HG03064 (cell line): ENCODE data around the gene TLE2.
A peak's percentile ranks its signal among the peaks of the same experiment; 100 is the strongest.
"Not testable (repeated sequence)": the region's sequence is repeated elsewhere in the genome, so short reads cannot be mapped to it uniquely, and the experiment has no call there.

Experiments used
- ATAC-seq: cut with Tn5 transposase; IDR thresholded peaks from one replicate; pipeline ENCODE4 v1.9.1; 2021; ENCODE audit warnings: low read depth; ENCODE audit not compliant: unreplicated experiment

Gene TLE2

DNA sequence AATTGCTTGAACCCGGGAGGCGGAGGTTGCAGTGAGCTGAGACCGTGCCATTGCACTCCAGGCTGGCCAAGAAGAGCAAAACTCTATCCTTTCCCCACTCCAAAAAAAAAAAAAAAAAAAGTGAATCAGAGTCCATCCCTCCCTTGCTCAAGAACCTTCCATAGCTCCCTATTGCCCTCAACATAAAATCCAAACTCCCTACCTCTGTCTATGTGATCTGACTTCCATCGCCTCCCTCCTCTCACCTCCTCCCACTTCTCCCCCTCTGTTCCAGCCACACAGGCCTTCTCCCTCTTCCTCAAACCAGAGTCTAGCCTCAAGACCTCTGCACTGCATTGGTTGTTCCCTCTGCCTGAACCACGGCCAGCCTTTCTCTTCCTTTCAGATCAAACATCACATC, 10.0 kb upstream of the TLE2 start:
- no peak for ATAC-seq

DNA sequence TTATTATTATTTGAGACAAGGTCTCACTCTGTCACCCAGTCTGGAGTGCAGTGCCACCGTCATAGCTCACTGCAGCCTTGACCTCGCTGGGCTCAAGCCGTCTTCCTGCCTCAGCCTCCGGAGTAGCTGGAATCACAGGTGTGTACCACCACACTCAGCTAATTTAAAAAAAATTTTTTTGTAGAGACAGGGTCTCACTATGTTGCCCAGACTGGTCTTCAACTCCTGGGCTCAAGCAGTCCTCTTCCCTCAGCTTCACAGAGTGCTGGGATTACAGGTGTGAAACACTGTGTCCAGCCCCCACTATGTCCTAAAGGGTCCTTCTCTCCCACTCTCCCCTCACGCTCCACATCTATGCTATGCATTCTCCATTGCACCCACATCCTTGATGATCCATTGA, 9.1 kb upstream of the TLE2 start:
- no peak for ATAC-seq

DNA sequence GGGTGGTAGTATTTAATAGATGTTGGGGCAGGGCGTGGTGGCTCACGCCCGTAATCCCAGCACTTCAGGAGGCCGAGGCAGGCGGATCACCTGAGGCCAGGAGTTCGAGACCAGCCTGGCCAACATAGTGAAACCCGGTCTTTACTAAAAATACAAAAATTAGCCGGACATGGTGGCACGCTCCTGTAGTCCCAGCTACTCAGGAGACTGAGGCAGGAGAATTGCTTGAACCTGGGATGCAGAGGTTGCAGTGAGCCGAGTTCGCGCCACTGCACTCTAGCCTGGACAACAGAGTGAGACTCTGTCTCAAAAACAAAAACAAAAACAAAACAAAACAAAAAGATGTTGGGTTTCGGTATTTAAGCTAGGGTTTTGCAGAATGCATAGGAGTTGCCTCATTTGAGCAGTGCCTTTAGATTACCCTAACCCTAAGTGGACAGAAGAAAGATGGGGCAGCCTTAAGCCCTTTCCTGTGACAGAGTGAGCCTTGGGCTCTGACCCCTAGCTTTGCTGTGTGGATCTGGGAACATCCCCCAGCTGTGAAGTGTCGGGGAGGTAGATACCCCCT, 8.0 kb upstream of the TLE2 start:
- ATAC-seq, result not testable (repeated sequence)

DNA sequence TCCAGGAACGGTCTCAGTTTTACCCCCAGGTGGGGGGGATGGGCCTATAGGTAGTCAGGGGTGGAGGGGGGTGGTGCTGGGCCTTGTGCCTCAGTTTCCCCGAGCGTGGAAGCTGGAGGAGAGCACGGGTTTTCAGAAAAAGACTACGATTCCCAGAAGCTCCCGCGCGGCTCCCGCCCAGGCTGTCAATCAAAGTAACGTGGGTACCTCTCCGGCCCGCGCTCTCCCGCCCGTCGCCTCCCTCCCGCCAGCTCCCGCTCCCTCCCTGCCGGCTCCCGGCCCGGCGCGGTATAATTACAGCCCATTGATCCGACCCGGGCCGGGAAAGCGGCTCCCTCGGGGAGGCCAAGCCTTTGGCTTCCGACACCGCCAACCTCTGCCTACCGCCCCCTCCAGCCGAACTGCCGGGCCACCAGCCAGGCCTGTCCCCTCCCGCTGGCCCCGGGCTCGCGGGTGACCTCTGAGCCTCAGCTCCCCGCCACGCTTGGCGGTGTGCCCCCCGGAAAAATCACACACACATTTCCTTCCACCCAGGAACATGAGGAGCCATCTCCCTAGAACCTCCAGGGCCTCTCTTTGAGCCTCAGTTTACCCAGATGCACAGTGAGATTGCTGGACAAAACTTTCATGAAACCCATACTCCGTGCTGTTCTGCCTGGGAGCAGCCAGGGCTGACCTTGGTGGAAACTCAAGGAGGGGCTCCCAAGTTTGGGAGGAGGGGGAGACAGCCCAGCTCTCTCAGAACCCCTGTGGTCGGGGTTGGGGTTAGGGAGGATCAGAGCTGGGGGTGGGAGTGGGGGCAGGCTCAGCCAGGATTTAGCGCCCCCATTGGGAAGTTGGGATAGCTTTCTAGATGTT, 7.3 kb upstream of the TLE2 start:
- ATAC-seq, result peak; percentile 46

DNA sequence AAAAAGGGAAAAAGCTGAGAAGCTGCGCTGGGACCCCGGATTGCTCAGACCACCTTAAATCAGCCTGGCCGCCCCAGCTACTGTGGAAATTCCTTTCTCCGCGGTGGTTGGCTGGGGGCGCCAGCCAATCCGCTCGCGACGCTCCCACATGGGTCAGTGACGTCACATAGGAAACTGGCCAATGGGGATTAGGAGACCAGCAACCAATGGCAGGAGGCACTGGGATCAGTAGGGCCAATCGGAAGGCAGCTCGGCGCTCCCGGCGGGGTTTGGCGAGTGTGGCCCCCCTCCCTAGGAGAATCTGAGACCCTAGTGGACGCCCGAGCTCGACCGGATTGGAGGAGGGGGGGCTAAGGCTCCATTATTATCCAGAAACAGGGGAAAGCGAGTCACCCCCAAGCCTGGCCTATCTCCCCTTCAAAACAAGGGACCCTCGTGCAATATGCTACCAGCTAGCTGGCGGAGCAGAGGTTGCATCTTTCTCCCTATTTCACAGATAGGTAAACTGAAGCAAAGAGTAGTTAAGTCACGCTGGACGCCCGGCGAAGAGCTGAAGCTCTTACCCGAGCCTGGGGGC, 6.5 kb upstream of the TLE2 start:
- peak; percentile 67 for ATAC-seq

DNA sequence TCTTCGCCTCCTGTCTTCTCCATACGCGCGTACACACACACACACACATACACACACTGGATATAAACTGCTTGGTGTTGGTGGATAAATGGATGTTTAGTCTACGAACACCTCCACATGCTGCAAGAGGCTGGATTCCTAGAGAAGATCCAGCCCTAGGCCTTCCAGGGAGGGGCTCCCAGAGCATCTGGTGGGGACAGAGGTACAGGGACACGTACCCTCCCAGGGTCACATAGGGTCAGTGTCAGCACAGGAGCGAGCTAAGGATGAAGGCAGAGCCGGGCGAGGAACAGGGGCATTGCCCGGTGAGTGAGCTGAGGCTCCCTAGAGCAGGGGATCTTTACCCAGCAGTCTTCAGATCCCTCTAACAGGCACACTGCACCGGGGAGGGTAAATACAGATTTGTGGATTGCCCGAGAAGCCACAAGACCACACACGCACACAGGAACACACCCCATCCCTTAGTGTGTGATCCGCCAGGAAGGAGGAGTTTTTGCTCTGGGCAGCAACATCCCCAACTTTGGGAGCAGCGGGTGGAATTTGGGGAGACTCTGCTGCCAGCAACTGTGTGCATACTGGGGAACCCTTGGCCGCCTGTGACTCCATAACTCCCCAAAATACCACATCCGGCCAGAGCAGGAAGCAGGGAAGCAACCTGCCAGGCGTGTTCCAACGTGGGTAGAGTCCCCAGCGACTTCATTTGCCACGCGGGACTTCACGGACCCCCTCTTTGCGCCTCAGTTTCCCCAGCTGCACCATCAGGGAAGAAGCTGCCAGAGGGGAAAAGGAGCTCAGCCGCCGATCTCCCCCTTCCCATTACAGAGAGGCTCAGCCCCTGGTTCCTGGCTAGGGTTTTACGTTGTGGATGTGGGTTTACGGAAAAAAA, 5.8 kb upstream of the TLE2 start:
- ATAC-seq, result peak; percentile 8

DNA sequence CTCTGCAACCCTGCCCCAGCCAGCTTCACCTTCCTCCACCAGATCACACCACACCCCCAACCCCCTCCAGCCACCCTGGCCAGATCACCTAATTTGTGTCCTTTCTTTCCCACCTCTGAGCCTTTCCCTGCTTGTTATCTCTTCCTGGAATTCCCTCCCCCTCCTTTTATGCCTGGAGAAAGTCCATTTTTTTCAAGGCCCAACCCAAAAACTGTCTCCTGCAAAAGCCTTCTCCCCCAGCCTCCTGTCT, 5.3 kb upstream of the TLE2 start:
- no peak for ATAC-seq

DNA sequence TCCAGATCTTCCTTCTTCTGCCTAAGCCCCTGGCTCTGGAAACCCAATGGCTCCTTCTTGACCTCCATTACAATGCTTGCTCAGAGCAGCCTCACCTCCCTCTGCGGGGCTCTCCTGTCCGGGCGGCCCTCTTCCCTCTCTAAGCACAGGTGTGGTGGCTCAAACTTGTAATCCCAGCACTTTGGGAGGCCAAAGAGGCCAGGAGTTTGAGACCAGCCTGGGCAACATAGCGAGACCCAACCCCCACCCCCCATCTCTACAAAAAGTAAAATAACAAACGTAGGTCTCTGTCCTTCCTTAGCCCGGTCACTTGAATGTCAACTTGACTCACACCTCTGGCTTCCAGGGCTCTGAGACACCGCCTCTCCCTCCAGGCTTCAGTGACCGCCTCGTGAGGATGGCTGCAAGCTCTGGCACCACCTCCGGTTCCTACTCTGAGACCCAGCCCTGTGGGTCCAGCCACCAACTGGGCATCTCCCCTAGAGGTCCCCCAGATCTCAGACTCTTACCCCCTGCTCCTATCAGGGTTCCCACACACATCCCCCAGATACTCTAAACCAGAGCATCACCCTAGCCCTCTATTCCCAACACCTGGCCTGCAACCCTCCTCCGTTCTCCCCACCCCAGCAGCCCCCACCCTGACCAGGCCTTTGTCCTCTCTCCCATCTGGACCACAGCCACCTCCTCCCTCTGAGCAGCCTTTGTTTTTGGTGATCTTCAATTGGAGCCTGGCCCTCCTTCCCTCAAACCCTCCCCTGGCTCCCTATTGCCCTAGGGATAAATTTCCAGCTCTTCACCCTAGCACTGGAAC, 4.7 kb upstream of the TLE2 start:
- no peak for ATAC-seq

DNA sequence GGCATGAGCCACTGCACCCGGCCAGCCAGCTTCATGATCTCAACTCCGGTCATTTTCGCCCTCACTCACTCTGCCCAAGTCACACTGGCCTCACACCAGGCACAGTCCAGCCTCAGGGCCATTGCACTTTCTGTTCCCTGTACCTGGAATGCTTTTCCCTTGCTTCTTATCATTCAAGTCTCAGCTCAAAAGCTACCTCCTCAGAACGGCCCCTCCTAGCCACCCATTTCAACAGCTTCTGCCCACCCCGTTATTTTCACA, 2.5 kb upstream of the TLE2 start:
- no peak for ATAC-seq

DNA sequence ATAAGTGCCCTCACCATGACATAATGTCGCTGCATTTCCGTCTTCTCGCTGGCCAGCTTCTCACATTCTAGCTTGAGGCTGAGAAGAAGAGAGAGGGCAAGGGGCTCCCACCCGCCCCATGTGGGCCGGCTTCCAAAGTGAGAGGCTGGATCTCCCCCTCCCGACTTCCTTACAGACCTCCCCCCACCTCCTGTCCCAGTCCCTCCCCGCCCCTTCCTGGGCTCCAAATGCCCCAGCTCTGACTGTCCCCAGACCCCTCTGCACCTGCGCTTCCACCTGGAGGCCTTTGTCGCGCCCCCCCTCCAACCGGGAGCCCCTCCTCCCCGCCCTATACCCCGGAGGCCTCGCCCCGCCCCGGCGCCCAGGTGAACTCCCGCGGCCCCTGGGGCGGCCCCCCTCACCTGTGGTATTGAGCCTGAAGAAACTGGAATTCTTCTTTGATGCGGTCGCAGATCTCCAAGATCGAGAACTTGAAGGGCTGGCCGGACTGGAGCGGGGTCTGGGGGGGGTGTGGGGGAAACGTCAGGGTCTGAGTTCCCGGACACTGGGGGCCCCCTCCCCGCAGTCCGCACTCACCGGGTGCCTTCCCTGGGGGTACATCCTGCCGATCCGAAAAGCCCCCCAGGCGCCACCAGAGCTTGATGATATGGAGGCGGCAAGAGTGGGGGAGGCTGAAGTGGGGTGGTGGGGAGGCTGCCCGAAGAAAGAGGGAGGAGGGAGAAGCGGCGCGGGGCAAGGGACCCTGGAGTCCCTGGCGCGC, 595 bp downstream of the TLE2 start:
- no peak for ATAC-seq

DNA sequence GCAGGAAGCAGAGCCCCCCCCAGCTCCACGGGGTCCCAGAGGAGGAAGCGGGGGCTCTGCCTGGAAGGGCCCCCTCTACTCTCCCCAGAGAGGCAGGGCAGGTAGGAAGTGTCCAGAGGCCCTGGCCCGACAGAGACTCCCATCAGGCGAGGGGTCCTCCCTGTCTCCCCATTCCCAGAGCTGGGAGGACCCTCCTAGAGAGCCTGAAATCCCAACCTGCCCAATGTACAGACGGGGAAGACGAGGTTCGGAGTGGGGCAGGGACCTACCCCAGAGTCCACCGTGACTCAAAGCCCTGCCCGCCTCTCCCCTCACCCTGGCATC, 1.1 kb downstream of the TLE2 start:
- ATAC-seq, result no peak

DNA sequence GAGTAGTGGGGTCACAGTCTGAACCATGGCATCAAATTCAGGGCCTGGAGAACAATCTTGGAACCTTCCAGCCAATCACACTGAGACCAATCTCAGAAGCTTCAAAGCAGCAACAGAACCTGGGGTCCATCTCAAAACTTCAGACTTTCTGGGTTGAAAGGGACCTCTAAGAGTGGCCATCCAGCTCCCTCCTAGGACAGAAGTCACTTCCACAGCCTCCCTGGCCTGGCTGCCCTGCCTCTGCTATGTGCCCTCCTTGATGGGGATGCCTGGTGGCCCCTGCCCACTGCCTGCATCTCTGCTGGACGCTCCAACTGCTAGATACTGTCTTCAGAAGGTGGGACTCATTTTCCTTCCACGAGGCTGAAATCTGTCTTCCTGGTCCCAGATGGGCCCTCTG, 1.8 kb downstream of the TLE2 start:
- ATAC-seq, result no peak

DNA sequence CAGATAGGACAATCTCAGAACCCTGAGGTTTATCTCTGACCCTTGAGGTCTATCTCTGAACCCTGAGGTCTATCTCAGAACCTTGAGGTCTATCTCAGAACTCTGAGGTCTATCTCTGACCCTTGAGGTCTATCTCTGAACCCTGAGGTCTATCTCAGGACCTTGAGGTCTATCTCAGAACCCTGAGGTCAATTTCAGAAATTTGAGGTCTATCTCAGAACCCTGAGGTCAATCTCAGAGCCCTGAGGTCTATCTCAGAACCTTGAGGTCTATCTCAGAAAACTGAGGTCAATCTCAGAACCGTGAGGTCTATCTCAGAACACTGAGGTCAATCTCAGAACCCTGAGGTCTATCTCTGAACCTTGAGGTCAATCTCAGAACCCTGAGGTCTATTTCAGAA, 2.3 kb downstream of the TLE2 start:
- no peak for ATAC-seq

DNA sequence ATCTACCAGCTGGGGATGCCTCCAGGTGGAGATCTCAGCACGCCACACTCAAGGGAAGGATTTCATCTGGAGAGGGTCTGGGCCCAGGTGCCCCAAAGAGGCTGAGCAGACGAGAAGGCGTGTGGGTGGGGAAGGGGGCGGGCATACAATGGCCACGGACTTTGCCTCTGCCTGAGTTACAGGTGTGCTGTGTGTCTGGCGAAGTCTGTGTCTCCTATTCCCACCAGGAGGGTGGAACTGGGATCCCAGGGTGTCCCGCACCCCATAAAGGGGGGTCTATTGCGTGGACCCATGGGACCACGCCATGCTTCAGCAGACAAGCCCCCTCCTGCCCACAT, 3.6 kb downstream of the TLE2 start:
- ATAC-seq, result no peak

DNA sequence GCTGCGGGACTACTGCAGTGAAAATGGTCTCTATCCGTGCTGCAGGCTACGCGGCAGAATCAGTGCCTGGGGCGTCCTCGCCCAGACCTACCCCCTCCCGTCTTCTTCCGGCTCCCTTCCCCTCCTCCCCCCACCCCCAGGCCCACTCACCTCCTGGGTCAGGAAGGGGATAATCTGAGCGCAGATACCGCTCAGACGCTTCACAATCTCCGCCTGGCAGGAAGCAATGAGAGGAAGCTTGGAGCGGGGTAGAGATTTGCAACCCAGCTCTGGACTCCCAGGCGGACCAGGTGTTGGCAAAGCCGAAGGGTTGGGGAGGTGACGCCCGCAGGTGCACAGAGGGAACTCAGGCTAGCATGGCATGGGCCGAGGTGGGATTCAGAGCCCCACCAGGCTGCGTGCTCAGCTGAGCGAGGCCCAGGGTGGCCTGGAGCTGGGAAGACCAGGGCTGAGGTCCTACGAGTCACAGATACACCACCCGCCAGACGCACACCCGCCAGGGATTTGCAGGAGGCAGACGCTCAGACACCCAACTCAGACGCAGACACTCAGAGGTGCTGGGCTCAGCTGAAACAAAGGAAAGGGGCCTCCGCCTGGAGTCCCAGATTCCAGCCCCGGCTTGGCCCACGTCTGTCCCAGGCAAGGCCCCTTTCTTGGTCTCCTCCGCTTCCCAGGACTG, 4.1 kb downstream of the TLE2 start:
- ATAC-seq, result no peak

DNA sequence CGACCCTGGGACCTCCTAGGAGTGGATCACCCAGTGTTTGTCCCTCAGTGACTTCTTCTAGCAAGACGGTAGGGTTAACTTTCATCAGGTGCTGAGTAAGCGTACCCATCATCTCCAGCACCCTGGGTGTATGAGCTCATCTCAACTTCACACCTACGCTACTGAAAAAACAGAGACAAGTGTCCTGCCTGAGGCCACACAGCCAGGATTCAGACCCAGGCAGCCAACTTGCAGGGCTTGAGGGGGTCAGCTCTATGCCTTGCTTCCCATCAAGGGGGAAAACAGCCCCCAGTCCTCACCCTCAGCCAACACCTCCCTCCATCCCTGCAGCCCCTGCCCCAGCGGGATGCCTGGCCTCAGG, 4.6 kb downstream of the TLE2 start:
- no peak for ATAC-seq

DNA sequence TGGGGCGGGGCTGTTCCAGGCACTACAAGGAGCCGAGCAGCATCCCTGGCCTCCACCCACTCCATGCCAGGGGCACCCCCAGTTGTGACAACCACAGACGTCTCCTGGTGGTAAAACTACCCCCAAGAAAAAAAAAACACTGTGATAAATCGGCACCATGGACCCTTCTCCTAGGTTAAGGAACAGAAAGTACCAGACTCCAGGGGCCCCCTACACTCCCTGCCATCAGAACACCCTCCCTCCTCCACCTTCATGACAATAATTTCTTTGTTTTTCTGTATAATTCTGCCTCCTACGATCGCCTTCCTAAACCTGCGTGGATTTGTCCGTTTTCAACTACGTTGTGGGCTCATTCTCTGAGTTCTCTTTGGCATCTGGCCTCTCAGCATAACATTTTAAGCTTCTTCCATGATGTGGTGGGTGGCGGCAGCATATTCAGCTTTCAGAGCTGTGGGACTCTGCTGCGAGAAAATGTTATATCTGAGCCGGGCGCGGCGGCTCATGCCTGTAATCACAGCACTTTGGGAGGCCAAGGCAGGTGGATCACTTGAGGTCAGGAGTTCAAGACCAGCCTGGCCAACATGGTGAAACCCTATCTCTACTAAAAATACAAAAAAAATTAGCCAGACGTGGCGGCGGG, 8.6 kb downstream of the TLE2 start:
- ATAC-seq, result no peak

DNA sequence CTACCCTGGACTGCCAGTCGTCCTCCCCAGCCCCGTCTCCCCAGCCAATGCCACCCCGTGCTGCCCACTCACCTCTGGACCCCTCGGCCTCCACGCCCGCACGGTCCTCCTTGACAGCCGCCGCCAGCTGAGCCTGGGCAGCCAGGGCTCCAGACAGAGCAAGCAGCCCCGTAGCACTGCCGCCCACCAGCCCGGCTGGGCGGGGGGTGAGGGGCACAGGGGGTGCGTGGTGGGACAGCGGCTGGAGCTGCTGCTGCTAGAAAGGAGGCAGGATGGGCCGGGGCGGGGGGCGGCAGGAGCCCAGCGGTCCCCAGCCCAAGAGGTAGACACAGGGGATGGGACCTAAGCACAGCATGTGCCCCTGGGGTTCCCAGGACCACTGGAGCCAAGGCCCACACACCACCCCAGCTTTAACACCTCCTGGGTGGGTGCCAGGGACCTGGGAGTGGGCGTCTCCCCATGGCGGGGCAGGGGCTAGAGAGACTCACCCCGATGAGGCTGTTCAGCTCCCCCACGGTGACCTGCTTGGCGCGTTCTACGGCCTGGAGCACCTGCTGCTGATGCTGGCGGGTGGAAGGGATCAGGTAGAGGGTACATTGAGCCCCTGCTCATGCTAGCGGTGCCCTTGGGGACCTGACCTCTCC, 9.7 kb downstream of the TLE2 start:
- ATAC-seq, result no peak

DNA sequence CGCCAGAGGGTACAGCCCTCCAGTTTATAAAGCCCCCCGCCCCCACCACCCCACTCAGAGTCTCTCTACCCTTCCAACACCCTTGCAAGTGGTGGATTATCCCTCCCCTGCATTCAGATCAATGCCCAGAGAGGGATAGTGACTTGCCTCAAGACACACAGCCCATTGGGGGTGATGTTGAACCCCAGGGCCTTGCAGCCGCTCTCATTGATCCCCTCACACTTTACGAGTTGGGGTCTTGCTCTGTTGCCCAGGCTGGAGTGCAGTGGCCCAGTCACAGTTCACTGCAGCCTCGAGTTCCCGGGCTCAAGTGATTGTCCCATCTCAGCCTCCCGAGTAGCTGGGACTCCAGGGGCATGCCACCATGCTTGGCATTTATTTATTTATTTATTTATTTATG, 11.2 kb downstream of the TLE2 start:
- ATAC-seq, result no peak
